H1 (cell line): ENCODE data around the gene CLEC16A. TPM values are rescaled to one million over a fixed set of nuclear protein-coding genes. Genes with fewer than 3 reads are reported as not detected.

Experiments
- NANOG ChIP-seq: IDR thresholded peaks from 2 replicates; pipeline ENCODE4 v1.6.1; 2011; ENCODE audit warnings: low read length, low read depth, mild to moderate bottlenecking, inconsistent platforms; ENCODE audit not compliant: insufficient read depth, poor library complexity, severe bottlenecking
- POU5F1 ChIP-seq: IDR thresholded peaks from 2 replicates; pipeline ENCODE4 v1.6.1; 2011; ENCODE audit warnings: low read depth, mild to moderate bottlenecking, low read length, moderate library complexity
- polyA plus RNA-seq, 7 experiments: library from polyadenylated mRNA; depleted of rRNA in 3 of 7; stranded (reverse) in 5 of 7; unstranded in 2 of 7; fragments of >200 nt in 5 of 7; fragments of 200-250 nt in 2 of 7; gene quantifications; 1 replicate in 5 of 7; 2 replicates in 1 of 7; 4 replicates in 1 of 7; pipeline versions ENCODE4 v1.2.1 to v1.2.3, GENCODE V29; 2011 to 2013; ENCODE audit warnings: missing spikeins in 2 of 7, mixed read lengths in 2 of 7
- total RNA-seq: library from RNA; stranded (reverse); fragmentation: NEBNext Ultra II Directional; extraction: Animal tissue kit (Norgen Biotek cat#: 25700); gene quantifications from 2 replicates; pipeline ENCODE4 v1.2.1, GENCODE V29; 2021

The CLEC16A gene
- total and polyA plus RNA-seq, 2 of the 8 experiments (the other 6 are each of a cell fraction or from before 2014, with no cell fraction given) = 7.6 to 19.3 TPM

GRCh38 chr16:11217651-11218603 is 273.6 kb downstream of the CLEC16A start (continued):
- TF ChIP-seq NANOG (no peak), POU5F1 (no peak)
